ENCODE measurements around the gene OSBPL8. TPM values are rescaled to one million over a fixed set of nuclear protein-coding genes. Genes with fewer than 3 reads are reported as not detected.

The OSBPL8 gene
- total and polyA plus RNA-seq, 2 of the 8 experiments (the other 6 are each of a cell fraction or from before 2014, with no cell fraction given): 10.9 to 81.1 TPM

- TF ChIP-seq CHD7 (IDR thresholded peaks at IDR 0.05; ENCODE audit: insufficient replicate concordance, low read length) (no peak), BCL11A (IDR thresholded peaks at IDR 0.05; ENCODE audit: low read depth in 2 of 2, low read length in 2 of 2) (no peak), POLR2AphosphoS5 (IDR thresholded peaks at IDR 0.05; ENCODE audit: low read depth, low read length) (no peak), CEBPB (IDR thresholded peaks at IDR 0.05; ENCODE audit: low read depth, low read length) (no peak), RBBP5 (IDR thresholded peaks at IDR 0.05; ENCODE audit: borderline replicate concordance, low read depth, low read length) (no peak), ASH2L (IDR thresholded peaks at IDR 0.05; ENCODE audit: low read length) (no peak), SP2 (IDR thresholded peaks at IDR 0.05; ENCODE audit: low read length) (no peak), SIN3A (conservative IDR thresholded peaks at IDR 0.05 in 1 of 2, IDR thresholded peaks at IDR 0.05 in 1 of 2; ENCODE audit: low read depth in 1 of 2, low read length in 2 of 2) (no peak), TEAD4 (IDR thresholded peaks at IDR 0.05; ENCODE audit: low read depth, low read length) (no peak), SUZ12 (IDR thresholded peaks at IDR 0.05; ENCODE audit: low read length) (no peak), SAP30 (IDR thresholded peaks at IDR 0.05; ENCODE audit: insufficient read depth, insufficient replicate concordance, low read length) (no peak), EZH2 (IDR thresholded peaks at IDR 0.05; ENCODE audit: low read depth, low read length, severe bottlenecking) (no peak), SP4 (IDR thresholded peaks at IDR 0.05; ENCODE audit: low read length) (no peak)
These were observed 26.2 kb downstream of the OSBPL8 start (continued) for GRCh38 chr12:76533331-76533730.

Data from H1 (cell line).